Central memory CD8-positive, alpha-beta T cell (primary cell): ENCODE data around the gene CHPF.

Source experiments
- ATAC-seq: fragments of 150-1000 bp; cut with Tn5 transposase; replicated peaks from 2 replicates; pipeline ENCODE4 v1.10.0; 2022; ENCODE audit warnings: mild to moderate bottlenecking, moderate FRiP score, moderate number of reproducible peaks; ENCODE audit not compliant: poor library complexity, severe bottlenecking; ENCODE audit errors: extremely low read depth
- DNase-seq, 2 donors: peaks; one replicate each; pipeline ENCODE4 v3.0.0; 2021; ENCODE audit warnings: low spot score in 2 of 2
- H3K27ac Mint-ChIP-seq: one replicate; pipeline ENCODE4 v1.8.0; 2022; ENCODE audit warnings: low read depth, mild to moderate bottlenecking, moderate library complexity, mixed read lengths
- H3K27me3 Mint-ChIP-seq: one replicate; pipeline ENCODE4 v1.8.0; 2022; ENCODE audit warnings: mixed read lengths
- H3K36me3 Mint-ChIP-seq: one replicate; pipeline ENCODE4 v1.8.0; 2022; ENCODE audit warnings: mild to moderate bottlenecking, moderate library complexity, mixed read lengths; ENCODE audit not compliant: insufficient read depth
- H3K4me1 Mint-ChIP-seq: one replicate; pipeline ENCODE4 v1.8.0; 2022; ENCODE audit warnings: mixed read lengths
- H3K4me3 Mint-ChIP-seq: one replicate; pipeline ENCODE4 v1.8.0; 2022; ENCODE audit warnings: mild to moderate bottlenecking, moderate library complexity, mixed read lengths
- H3K9me3 Mint-ChIP-seq: one replicate; pipeline ENCODE4 v1.8.0; 2022; ENCODE audit warnings: mixed read lengths

CHPF gene

GRCh38 chr2:219530048-219530963 is 13.3 kb downstream of the CHPF start:
- Mint-ChIP-seq H3K4me1 (no peaks in the 10 kb centered on the region), H3K27ac (no peak overlapping the region), H3K9me3 (no peaks in the 10 kb centered on the region), H3K4me3 (no peak overlapping the region), H3K27me3 (peaks cover 91% of the 10 kb centered on the region), H3K36me3 (no peaks in the 10 kb centered on the region)
- ATAC-seq (peak; percentile 89), DNase-seq (peak; percentile 71 to 84)

- no peaks in the 10 kb centered on the region for H3K9me3 Mint-ChIP-seq
- no peak overlapping the region for H3K4me3 Mint-ChIP-seq
- no peak for DNase-seq
- peaks cover 93% of the 10 kb centered on the region for H3K27me3 Mint-ChIP-seq
- no peaks in the 10 kb centered on the region for H3K36me3 Mint-ChIP-seq
- no peak for ATAC-seq
- no peaks in the 10 kb centered on the region for H3K4me1 Mint-ChIP-seq
- no peak overlapping the region for H3K27ac Mint-ChIP-seq
Observed at GRCh38 chr2:219527472-219527871, 16.1 kb downstream of the CHPF start.

- DNase-seq (no peak), ATAC-seq (no peak)
- H3K36me3 Mint-ChIP-seq: peaks cover 1% of the 10 kb centered on the region
- no peaks in the 10 kb centered on the region for H3K9me3 Mint-ChIP-seq
- H3K27me3 Mint-ChIP-seq: peaks cover 93% of the 10 kb centered on the region
- H3K4me1 Mint-ChIP-seq: peaks cover 2% of the 10 kb centered on the region
- H3K27ac Mint-ChIP-seq: no peak overlapping the region
- H3K4me3 Mint-ChIP-seq: no peak overlapping the region
Observed at GRCh38 chr2:219527076-219527394, 16.6 kb downstream of the CHPF start.

- Mint-ChIP-seq H3K27me3 (peaks cover 95% of the 10 kb centered on the region), H3K9me3 (no peaks in the 10 kb centered on the region), H3K4me3 (no peak overlapping the region), H3K4me1 (peaks cover 8% of the 10 kb centered on the region), H3K27ac (no peak overlapping the region), H3K36me3 (peaks cover 2% of the 10 kb centered on the region)
- no peak for ATAC-seq
- DNase-seq: no peak
Observed at GRCh38 chr2:219526320-219527075, 17.1 kb downstream of the CHPF start.

GRCh38 chr2:219525533-219526232 is 17.9 kb downstream of the CHPF start:
- no peaks in the 10 kb centered on the region for H3K9me3 Mint-ChIP-seq
- peaks cover 9% of the 10 kb centered on the region for H3K4me1 Mint-ChIP-seq
- peaks cover 2% of the 10 kb centered on the region for H3K36me3 Mint-ChIP-seq
- no peak for ATAC-seq
- no peak overlapping the region for H3K27ac Mint-ChIP-seq
- H3K4me3 Mint-ChIP-seq: no peak overlapping the region
- peaks cover 95% of the 10 kb centered on the region for H3K27me3 Mint-ChIP-seq
- DNase-seq: no peak

- H3K27ac Mint-ChIP-seq: no peak overlapping the region
- H3K9me3 Mint-ChIP-seq: no peaks in the 10 kb centered on the region
- peaks cover 95% of the 10 kb centered on the region for H3K27me3 Mint-ChIP-seq
- H3K36me3 Mint-ChIP-seq: peaks cover 4% of the 10 kb centered on the region
- DNase-seq: no peak
- no peak overlapping the region for H3K4me3 Mint-ChIP-seq
- ATAC-seq: no peak
- peaks cover 9% of the 10 kb centered on the region for H3K4me1 Mint-ChIP-seq
Observed at GRCh38 chr2:219524817-219525216, 18.8 kb downstream of the CHPF start.

GRCh38 chr2:219523031-219523671 is 20.5 kb downstream of the CHPF start:
- no peaks in the 10 kb centered on the region for H3K9me3 Mint-ChIP-seq
- no peak overlapping the region for H3K27ac Mint-ChIP-seq
- peaks cover 95% of the 10 kb centered on the region for H3K27me3 Mint-ChIP-seq
- H3K36me3 Mint-ChIP-seq: peaks cover 4% of the 10 kb centered on the region
- H3K4me3 Mint-ChIP-seq: no peak overlapping the region
- DNase-seq (no peak), ATAC-seq (no peak)
- H3K4me1 Mint-ChIP-seq: peaks cover 9% of the 10 kb centered on the region

GRCh38 chr2:219522111-219523030 is 21.2 kb downstream of the CHPF start:
- Mint-ChIP-seq H3K4me1 (peaks cover 9% of the 10 kb centered on the region), H3K36me3 (peaks cover 4% of the 10 kb centered on the region), H3K27ac (no peak overlapping the region), H3K4me3 (peak overlapping the region; percentile 1), H3K27me3 (peaks cover 95% of the 10 kb centered on the region), H3K9me3 (no peaks in the 10 kb centered on the region)
- DNase-seq (no peak), ATAC-seq (no peak)

- DNase-seq (no peak), ATAC-seq (no peak)
- Mint-ChIP-seq H3K4me1 (peaks cover 9% of the 10 kb centered on the region), H3K27me3 (peaks cover 95% of the 10 kb centered on the region), H3K4me3 (peak overlapping the region; percentile 6), H3K27ac (peak overlapping the region; percentile 45), H3K9me3 (no peaks in the 10 kb centered on the region), H3K36me3 (peaks cover 4% of the 10 kb centered on the region)
Observed at GRCh38 chr2:219521066-219521880, 22.3 kb downstream of the CHPF start.

- Mint-ChIP-seq H3K9me3 (no peaks in the 10 kb centered on the region), H3K36me3 (peaks cover 4% of the 10 kb centered on the region), H3K27me3 (peaks cover 95% of the 10 kb centered on the region), H3K4me3 (no peak overlapping the region), H3K4me1 (peaks cover 9% of the 10 kb centered on the region), H3K27ac (no peak overlapping the region)
- DNase-seq: no peak
- ATAC-seq: no peak
Observed at GRCh38 chr2:219520079-219520478, 23.5 kb downstream of the CHPF start.

- no peak overlapping the region for H3K27ac Mint-ChIP-seq
- H3K27me3 Mint-ChIP-seq: peaks cover 94% of the 10 kb centered on the region
- ATAC-seq: no peak
- H3K9me3 Mint-ChIP-seq: no peaks in the 10 kb centered on the region
- H3K4me1 Mint-ChIP-seq: peaks cover 9% of the 10 kb centered on the region
- DNase-seq: no peak
- no peak overlapping the region for H3K4me3 Mint-ChIP-seq
- H3K36me3 Mint-ChIP-seq: peaks cover 4% of the 10 kb centered on the region
Observed at GRCh38 chr2:219519526-219519916, 24.1 kb downstream of the CHPF start.
